Measurements from ENCODE around the gene FIGLA.

The FIGLA gene, protein sequence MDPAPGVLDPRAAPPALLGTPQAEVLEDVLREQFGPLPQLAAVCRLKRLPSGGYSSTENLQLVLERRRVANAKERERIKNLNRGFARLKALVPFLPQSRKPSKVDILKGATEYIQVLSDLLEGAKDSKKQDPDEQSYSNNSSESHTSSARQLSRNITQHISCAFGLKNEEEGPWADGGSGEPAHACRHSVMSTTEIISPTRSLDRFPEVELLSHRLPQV

DNA sequence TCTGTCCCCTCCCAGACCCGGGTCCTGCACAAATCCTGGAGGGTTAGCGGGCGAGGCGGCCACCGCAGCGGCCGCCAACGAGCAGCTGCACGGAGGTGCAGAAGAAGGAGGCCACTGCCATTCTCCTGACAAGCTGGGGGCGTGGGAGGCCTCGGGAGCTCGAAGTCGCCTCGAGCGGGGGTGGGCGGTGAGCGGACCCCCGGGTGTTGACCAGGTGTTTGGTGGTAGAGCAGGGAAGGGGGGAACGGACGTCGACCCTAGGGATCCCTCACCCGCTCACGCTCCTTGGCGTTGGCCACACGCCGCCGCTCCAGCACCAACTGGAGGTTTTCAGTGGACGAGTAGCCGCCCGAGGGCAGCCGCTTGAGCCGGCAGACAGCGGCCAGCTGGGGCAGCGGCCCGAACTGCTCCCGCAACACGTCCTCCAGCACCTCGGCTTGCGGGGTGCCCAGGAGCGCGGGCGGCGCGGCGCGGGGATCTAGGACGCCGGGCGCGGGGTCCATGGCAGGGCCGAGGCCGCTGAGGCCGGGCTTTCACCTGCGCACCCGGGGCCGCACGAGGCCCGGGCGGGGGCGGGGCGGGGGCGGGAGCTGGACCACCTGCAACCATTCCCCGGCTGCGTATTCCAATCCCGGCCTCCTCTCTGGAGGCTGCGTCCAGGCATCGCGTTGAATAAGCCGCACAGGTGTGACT, at the start of gene FIGLA:
Gene FIGLA, minus strand, starts transcription at position 508 of the 693 bp plus-strand sequence. Its CDS starts 5 bp downstream, at position 503.
- FAIRE-seq: no peak

DNA sequence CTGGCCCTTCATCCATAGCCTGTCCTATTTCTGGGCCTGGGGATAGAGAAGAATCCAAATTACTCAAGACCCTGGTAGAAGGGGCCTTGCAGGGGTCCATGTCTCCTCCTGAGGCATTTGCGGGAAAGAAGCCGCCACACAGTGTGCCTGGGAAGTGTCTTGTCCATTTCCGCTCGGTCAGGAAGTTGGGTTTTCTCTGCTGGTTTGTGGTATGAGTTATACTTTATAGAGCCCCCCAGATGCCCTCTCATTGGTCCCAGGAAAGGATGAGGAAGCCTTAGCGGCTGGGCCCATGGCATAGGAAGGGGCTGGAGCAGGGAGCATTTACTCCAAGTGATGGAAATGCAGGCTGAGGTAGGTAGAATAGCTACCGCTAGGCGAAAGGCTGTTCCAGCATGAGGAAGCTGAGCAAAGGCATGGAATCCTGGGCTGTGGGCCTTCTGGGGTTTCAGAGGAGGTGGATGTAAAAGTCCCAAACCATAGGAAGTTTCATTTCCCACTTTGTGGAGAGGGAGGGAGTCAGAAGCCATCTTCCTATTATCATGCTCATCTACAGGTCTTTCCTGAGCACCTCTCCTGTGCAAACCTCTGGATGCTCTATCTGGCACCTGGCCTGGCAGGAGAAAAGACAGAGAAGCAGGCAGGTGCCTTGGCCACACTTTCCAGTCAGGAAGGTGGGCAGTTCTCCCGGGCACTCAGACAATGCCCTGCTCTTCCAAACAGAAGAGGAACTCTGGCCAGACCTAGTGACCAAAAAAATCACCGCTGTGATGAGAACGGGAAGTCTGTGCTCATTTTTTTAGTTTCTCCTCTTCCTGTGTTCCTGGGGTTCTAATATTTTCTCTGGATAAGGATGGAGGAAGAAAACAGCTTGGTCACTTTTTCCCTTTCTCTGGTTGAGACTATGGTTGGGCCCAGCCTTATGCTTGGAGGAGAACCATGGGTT, 47.8 kb upstream of the FIGLA start:
- FAIRE-seq: no peak

DNA sequence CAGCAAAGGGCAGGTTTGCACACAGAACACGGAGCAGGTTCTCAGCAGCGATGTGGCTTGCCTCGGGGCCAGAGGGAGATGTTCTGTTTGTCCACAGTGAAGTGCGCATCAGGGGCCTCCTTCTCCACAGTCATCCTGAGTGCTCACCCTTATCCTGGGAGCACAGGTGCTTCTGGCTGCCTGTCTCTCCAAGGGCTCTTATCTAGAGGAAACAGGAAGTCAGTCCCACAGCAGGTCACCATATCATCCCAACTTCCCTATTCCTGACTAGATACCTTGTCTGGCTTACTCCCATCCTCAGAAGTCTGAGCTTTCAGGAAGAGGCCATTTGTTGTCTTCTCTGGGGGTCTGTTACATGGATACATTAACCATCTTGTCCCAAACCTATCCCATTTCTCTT, 45.2 kb upstream of the FIGLA start, which contains the start of gene CD207:
Gene CD207, minus strand, starts transcription at position 174 of the 400 bp plus-strand sequence. Its CDS starts 40 bp downstream, at position 134.
- no peak for FAIRE-seq

DNA sequence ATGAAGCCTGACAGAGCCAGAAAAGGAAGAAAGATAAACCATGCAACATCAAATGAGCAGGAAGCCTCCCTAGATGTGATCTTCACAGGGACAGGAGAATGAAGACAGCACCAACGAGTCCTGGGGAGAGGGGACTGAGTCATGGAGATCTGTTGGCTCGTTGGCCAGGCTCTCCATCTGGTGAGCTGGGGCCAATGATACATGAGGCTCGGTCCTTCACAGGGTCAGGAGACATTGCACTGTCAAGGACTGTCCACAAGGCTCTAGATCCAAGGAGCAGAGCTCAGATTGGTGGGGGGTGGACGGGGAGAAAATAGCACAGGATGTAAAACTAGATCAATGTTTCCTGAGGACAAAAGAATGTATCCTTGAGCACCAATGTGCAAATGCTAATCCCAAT, 44.4 kb upstream of the FIGLA start:
- FAIRE-seq: no peak

DNA sequence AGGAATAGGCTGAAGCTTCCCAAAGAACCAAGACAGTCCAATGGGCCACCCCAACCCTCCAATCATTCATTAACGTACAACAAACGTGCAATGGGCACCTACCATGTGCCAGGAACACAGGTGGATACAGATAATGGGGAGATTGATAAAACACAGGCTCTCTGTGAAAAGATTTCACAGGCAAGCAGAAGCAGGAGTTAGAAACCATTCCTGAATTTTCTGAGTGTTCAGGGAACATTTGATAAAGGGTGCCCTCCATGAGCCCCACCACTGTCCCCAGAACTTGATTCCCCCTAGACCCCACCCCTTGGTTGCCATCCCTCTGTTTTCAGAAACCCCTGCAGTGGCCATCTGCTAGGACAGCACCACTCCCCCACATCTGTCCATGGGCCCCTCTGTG, 43.7 kb upstream of the FIGLA start:
- FAIRE-seq: no peak

DNA sequence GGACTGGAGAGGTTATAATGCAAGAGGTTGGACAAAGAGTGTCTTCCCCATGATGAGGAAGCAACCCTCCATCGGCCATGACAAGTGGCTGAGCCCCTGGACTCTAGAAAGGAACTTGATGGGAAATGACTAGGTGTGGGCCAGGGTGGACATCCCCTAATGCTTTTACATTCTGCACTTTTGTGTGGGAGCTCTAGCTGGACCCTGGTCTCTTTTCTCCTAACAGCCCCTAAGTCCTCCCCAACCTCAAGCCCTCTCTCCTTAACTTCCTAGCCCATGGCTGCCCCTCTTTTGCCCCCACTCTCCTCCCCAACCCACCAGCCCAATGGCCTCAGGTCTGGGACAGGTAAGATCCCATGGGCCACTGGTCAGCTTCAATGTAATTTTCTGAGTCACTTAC, 42.8 kb upstream of the FIGLA start:
- no peak for FAIRE-seq

DNA sequence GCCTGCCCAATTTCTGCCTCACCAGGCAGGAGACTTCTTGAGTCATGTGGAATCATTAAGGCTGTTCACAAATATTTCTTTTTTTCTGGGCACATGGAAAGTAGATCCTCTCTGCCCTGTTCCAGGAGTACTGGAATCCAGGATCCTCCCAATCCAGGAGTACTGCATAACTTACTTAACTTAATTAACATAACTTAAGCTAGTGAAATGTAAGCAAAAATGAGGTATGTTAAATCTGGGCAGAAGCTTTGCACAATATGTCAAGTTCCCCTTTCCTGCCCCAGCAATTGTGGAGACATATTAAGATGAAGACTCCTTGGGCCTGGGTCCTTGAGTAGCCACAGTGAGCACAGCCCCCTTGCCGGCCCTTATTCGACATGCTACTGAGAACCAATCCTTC, 41.9 kb upstream of the FIGLA start:
- FAIRE-seq: no peak

DNA sequence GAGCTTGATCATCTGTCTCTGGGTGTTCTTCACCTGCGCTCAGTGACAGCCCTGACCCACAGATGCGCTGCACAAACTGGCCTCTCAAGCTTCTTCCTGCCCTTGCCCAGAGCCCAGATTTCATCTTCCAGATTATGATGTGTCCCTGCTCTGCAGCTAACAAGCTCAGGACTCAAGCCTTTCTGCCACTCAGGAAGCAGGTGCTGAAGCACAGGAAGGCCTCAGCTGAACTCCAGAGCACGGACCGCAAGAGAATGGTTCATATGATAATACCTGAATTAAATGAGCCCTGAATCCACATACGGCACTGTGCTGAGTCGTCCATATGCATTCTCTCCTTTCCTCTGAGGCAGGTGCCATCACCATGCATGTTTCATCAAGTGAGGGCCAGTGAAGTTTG, 41.4 kb upstream of the FIGLA start:
- no peak for FAIRE-seq

DNA sequence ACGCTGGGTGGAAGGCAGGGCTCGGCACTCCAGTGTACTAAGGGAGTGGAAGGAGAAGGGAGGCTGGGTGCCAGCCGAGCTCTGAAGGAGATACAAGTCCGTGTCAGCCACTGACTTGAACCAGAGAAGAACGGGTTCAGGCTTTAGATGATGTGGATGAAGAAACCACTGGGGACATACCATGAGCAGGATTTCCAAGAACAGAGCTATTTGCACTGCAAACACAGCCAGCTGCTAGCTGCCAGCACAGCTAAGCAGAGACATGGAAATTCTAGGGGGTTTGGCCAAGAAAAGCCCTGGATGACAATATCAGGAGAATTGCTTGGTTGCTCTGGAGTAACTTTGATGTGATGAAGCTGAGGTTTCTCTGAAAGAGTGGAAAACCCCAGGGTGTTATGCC, 39.9 kb upstream of the FIGLA start:
- FAIRE-seq: no peak

DNA sequence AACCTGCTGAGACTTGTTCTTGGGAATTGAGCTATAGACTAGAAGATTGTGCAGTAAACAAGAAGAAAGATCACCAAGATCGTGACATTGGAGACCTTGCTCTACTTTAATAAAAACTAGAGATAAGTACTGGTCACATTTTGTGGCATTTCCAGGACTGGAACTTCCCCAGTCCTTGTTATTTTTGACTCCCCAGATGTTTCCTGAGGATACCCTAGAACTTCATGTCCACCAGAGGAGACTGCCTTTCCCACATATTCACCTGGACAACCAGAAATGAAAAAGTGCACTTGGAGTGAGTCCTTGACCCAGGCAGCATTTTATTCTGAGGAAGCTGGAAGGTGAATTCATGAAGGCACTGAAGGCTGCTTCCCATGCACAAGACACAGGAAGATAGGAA, 39.5 kb upstream of the FIGLA start:
- no peak for FAIRE-seq

DNA sequence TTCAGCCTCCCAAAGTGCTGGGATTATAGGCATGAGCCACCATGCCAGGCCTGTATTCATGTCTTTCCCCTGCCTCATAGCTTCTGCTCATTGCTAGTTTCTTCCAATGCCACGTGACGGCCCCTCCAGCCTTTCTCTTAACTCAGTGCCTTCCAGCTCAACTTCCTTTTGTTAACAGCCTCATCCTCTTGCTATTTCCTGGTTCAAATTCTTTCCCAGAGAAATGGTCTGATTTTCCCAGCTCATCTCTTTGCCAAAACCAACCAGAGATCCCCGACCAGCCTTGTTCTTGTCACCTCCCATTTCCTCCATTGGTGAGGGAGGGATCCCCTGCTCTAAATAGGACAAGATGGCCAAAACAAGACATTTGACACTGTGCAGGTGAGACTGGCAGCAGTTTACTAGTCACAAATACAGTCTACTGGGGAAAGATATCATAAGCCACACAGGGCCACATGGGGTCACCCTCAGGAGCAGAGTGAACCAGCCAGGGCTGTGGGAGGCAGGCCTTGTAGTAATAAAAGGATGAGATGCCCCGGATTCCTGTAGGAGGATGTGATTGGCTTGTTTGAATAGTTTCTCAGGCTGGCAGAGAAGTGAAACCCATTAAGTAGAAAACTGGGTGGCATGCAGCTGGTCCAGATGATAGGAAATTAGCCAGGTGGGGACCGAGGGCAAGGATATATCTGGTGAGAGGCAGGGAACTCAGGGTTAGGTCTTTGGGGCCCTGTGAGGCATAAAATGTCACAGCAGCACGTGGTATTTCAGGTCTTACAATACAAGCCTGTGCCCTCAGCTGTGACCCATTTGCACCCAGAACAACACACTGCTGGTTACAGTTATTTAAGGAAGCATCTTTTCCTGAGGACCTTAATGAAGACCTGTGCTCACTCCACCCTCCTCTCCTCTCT, 38.7 kb upstream of the FIGLA start:
- FAIRE-seq: no peak

DNA sequence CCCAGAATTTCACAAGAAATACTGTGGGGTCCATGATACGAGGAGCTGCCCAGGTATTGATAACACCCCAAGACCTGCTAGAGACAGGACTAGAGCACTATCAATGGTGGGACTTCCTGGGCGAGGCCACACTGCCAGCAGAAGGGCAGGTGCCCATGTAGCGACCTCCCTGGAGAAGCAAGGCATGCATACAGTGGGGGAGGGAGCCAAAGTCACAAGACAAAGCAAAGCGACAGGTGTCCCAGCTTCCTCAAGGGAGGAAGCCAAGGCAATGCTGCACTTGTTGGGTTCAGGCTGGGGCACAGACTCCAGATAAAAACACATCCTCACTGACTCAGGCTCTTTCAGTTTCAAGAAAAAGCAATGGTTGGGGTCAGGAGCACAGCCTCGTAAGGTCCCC, 37.7 kb upstream of the FIGLA start:
- FAIRE-seq: no peak

DNA sequence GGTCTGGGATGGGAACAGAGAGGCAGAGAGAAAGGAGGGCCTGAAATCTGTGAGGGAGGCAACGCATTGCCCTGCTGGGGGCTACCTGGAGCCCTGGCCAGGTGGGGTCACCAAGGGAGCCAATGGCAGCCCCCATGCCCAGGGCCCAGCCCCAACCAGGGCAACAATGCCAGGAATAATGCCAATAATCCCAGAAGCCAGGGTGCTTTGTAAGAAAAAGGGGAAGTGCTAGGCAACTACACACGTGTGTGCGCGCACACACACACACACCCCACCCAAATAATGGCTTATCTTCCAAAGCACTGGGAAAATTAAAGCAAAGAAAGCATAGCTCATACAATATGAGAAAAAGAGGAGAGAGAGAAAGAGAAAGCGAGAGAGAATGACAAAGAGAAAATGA, 36.9 kb upstream of the FIGLA start:
- no peak for FAIRE-seq

DNA sequence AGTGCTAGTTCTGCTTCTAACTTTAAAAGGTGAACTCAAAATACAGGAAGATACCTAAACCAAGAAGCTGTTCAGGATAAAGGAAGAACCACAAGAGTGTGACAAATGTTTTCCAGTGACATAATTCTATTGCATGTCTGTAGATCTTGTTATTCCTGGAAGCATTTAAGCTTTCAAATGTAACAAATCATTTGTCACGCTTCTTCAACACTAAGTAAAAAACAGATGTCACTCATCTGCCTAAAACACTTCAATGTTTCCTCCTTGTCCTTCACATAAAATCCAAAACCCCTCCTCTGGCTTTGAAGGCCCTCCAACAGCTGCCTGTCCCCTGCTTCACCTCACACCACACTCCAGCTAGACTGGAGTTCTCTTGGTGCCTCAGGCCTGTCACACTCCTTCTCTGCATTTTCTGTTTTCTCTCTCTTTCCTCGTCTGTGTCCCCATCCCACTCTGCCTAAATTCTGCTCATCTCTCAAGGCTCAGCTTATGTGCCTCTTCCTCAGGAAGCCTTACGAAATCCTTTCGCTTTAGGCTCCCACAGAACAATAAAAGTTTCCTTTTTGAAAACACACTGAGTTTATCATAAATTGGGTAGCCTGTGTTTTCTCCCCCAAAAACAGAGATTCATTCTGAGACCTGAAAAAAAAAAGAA, 36.4 kb upstream of the FIGLA start:
- no peak for FAIRE-seq

DNA sequence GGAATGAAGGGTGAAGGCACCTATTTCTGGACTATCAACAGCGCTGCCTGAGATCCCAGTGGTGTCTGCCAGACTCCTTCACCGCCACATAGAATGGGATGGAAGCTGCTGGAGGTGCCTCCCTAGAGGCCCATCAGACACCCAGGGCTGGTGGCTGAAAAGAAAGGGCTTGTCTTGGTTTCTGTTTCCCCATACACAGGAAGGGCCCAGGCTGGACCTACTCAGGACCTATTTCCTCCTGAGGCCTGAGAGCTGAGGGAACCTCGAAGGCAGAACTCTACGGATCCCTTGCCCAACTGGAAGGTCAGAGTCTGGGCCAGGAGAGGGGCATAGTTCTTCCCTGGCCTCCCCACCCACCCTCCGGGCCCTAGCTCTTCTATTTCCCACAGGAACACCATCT, 32.8 kb upstream of the FIGLA start:
- FAIRE-seq: no peak

DNA sequence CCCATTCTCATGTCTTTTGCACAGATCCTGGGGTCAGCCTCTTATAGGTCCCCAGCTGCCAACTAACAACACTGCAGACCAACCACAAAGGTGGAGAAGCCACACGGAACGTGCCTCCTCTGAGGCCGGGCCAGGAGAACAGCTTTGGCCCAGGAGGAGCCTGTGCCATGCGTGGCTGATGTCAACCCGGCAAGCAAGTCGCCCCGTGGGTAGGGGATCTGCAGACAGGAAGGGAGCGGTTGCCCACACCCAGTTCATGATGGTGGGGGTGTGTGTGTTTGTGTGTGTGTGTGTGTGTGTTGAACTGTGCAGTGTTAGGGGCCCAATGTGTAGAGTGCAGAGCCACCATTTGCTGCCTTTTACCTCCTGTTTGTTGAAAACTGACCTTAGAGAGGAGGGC, 32.4 kb upstream of the FIGLA start:
- FAIRE-seq: no peak

DNA sequence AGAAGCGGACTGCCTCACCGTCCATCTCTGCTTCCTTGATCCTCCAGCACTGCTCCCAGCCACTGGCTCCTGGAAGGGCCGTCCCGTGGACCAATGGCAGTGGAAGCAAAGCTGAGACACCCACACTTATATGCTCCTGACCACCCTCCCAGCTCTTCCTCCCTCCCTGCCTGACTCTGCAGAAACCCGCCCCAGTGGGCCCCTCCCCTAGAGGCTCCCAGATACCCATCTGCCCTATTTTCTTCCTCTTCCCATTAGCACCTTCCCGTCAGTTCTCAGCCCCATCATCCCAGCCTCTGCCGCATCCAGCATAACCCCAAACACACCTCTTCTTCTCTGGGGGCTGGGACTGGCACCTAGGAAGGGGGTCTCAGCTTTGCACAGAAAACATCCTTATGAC, 30.1 kb upstream of the FIGLA start, which contains the start of gene CLEC4F:
Gene CLEC4F, minus strand, starts transcription at position 101 of the 400 bp plus-strand sequence. Its CDS starts 76 bp downstream, at position 25.
- FAIRE-seq: no peak

DNA sequence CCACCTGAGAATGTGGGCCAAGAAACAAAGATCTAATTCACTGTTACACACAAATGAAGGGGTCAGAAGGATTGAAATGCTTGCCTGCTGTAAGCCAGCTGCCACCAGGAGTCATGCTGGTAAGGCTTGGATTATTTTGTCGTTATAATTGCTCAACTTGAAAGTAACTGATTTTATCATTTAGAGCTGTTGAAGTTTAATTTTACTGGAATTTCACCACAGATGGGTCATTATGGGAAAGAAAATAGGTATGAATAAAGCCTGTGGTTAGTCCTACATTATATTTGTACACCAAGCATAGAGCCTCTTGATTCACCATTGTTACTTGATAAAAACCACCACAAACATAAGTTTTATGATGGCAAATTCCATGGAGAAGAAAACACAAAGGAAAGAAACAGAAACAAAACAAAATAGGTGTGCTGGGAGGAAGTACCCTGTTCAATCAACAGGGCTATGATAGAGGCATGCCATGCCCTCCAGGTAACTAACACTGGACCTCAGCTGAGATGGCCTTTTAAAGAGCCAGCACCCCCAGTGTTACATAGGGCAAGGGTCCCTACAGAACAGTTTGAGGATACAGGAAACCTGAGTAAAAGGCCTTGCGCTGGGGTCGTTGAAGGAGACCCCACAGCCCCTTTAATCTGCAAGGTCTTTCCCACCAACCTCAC, 27.0 kb upstream of the FIGLA start:
- no peak for FAIRE-seq

DNA sequence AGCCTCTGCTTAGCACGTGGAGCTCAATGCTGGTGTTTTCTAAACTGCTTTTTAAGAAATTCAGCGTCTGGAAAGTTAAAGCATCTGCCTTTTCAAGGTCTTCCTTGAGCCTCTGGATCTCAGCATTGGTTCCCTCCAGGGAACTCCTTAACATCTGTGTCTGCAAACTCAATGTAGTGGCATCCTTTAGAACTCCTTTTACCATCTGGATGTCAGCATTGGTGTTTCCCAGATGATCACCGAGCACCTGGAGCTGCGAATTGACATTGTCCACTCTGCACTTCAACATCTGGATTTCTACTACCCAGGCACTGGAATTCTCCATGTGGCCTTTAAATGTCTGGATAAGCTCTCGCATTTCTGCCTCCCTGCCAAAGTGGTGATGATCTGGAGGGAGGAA, 26.3 kb upstream of the FIGLA start:
- no peak for FAIRE-seq

DNA sequence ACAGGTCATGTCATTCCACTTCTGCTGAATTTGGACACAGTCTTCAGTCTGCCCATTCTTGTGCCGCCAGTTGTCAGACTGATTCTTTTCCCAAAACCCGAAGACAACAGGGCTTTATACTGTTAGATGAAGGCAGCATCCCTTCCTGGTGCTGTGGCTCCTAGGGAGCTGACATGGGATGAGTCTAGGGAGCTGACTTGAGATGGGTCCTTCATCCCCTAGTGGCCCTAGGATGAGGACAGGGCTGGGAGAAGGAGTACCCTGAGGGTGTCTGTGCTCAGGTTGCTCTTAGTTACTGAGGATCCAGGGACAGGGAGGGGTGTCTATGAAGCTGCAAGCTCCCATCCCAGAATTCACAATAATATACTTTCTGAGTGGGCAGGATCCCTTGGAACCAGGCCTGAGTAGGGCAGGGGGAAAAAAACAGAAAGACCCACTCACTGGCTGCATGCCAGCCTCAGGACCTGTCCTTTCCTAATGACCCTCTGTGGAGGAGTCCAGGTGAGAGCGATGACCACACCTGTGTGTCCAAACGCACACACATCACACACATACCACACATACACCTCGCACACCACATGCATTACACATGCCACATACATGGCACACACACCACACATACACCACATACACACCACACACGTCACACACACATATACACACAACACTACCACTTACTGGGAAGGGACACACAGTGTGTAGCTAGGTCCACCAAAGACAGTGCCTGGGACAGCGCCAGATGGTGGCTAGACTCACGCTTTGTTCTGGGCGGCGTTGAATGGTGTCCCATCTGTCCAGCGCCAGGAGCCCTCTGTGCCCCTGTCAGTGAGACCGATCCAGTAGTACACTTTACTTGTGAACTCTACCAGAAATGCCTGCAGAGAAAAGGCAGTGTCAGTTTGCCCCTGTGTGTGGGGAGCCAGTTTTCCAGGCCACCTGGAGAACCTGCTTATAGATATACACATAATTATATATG, 18.8 kb upstream of the FIGLA start:
- FAIRE-seq: no peak

Measured in colon (tissue), 2 donors.